Colonic mucosa (tissue), 4 donors: Measurements from ENCODE around the gene PRCP. TPM values are rescaled to one million over a fixed set of nuclear protein-coding genes. Genes with fewer than 3 reads are reported as not detected.

ENCODE experiments used
- DNase-seq: peaks from one replicate; pipeline ENCODE4 v3.0.0-alpha.2; 2020
- H3K27ac ChIP-seq: fragments of 200-600 bp; one replicate; pipeline ENCODE4 v1.8.0; 2021
- H3K27me3 ChIP-seq: fragments of 200-600 bp; one replicate; pipeline ENCODE4 v1.8.0; 2021
- H3K36me3 ChIP-seq: fragments of 200-600 bp; one replicate; pipeline ENCODE4 v1.8.0; 2021
- H3K4me1 ChIP-seq: fragments of 200-600 bp; one replicate; pipeline ENCODE4 v1.8.0; 2021; ENCODE audit warnings: mild to moderate bottlenecking
- H3K4me3 ChIP-seq: fragments of 200-600 bp; one replicate; pipeline ENCODE4 v1.8.0; 2021
- H3K9ac ChIP-seq, 2 donors: one replicate each; pipeline ENCODE4 v1.7.0; 2013; ENCODE audit warnings: control low read depth in 2 of 2, low read depth in 2 of 2, low read length in 2 of 2
- H3K9me3 ChIP-seq: fragments of 200-600 bp; one replicate; pipeline ENCODE4 v1.8.0; 2021
- intact Hi-C: fragments of 100-400 bp; cut with DNase I; formaldehyde crosslinking; loops from one replicate; pipeline ENCODE4 v1.14.1; 2022
- total RNA-seq, 2 donors: library from RNA; stranded (reverse); fragmentation: NEBNext Ultra II Directional in 1 of 2; extraction: Animal tissue kit (Norgen Biotek cat#: 25700) in 1 of 2; gene quantifications; one replicate each; pipeline ENCODE4 v1.2.1, GENCODE V29; 2021
- TF ChIP-seq, protein P1 (sequence below): fragments of 200-600 bp; IDR thresholded peaks from one replicate; pipeline ENCODE4 v1.8.0; 2022; ENCODE audit warnings: antibody characterized with exemption, mild to moderate bottlenecking
- donor health status: healthy.
- donor health status: DM: no; HTN: no; CAD: no.
- donor health status: DM: no; HTN: no; CAD: no.

PRCP gene
- total RNA-seq, 2 donors from 2014 or later: 24.9 to 41.3 TPM

DNA sequence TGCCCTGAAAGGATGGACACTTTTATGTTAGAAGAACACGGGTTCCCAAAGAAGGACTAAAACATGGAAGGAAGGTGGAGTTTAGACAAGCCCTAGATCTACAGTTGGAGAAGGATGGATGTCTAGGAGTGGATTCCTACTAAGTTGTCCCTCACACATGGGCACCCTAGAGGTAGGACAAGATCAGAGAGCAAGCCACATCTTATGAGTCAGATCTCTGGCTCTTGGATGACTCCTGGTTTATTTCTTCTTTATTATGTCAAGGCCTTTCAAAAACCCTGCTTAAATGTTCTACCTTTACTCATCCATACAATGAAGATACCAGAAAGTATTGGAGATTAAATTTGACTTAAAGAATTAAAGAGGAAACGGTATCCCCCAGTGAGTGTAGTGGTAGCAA is 34.4 kb downstream of the PRCP start:
- DNase-seq: no peak
- H3K4me1 ChIP-seq: no peaks in the 10 kb centered on the region
- no peaks in the 10 kb centered on the region for H3K36me3 ChIP-seq
- no peak overlapping the region for H3K27ac ChIP-seq
- no peaks in the 10 kb centered on the region for H3K9me3 ChIP-seq
- intact Hi-C loops: no loop called here
- H3K9ac ChIP-seq: no peak overlapping the region
- TF ChIP-seq, protein P1, sequence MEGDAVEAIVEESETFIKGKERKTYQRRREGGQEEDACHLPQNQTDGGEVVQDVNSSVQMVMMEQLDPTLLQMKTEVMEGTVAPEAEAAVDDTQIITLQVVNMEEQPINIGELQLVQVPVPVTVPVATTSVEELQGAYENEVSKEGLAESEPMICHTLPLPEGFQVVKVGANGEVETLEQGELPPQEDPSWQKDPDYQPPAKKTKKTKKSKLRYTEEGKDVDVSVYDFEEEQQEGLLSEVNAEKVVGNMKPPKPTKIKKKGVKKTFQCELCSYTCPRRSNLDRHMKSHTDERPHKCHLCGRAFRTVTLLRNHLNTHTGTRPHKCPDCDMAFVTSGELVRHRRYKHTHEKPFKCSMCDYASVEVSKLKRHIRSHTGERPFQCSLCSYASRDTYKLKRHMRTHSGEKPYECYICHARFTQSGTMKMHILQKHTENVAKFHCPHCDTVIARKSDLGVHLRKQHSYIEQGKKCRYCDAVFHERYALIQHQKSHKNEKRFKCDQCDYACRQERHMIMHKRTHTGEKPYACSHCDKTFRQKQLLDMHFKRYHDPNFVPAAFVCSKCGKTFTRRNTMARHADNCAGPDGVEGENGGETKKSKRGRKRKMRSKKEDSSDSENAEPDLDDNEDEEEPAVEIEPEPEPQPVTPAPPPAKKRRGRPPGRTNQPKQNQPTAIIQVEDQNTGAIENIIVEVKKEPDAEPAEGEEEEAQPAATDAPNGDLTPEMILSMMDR: no peak
- H3K4me3 ChIP-seq: no peak overlapping the region
- no peaks in the 10 kb centered on the region for H3K27me3 ChIP-seq

- Histone ChIP-seq H3K4me1 (no peaks in the 10 kb centered on the region), H3K27me3 (no peaks in the 10 kb centered on the region), H3K36me3 (no peaks in the 10 kb centered on the region), H3K27ac (no peak overlapping the region), H3K9me3 (no peaks in the 10 kb centered on the region), H3K4me3 (no peak overlapping the region), H3K9ac (no peak overlapping the region)
- intact Hi-C loops: loop anchor here (5.0 kb wide), 1 partner anchor 147 kb away; no protein-coding TSS in a partner anchor
- TF ChIP-seq, protein P1: peak; percentile 35
- peak; percentile 41 for DNase-seq
Measured at GRCh38 chr11:82864268-82864667, 36.0 kb downstream of the PRCP start.

- Histone ChIP-seq H3K4me3 (no peak overlapping the region), H3K9ac (no peak overlapping the region), H3K9me3 (no peaks in the 10 kb centered on the region), H3K27ac (no peak overlapping the region), H3K36me3 (no peaks in the 10 kb centered on the region), H3K27me3 (no peaks in the 10 kb centered on the region), H3K4me1 (no peaks in the 10 kb centered on the region)
- TF ChIP-seq, protein P1: no peak
- DNase-seq: no peak
- intact Hi-C loops: loop anchor here (5.0 kb wide), 1 partner anchor 146 kb away; no protein-coding TSS in a partner anchor
Measured at GRCh38 chr11:82863209-82863608, 37.0 kb downstream of the PRCP start.

DNA sequence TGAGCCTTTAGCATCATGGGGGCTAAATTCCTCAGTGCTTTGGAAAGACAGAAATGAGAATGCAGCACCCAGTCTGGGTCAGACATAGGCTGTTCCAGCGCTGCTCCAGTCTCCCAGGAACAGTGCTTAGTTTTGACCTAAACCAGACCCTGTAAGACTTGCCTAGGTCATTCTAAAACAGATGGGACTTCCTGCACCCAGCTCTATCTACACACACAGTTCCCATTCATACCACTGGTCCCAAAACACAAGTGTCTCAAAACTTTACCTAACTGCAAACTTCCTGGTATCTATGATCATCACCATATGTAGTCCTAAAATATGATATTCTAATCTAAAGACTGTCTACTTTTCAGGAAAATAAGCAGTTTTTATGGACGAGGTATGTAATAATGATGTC is 37.9 kb downstream of the PRCP start:
- H3K4me3 ChIP-seq: no peak overlapping the region
- intact Hi-C loops: loop anchor here (5.0 kb wide), 1 partner anchor 145 kb away; no protein-coding TSS in a partner anchor
- H3K9ac ChIP-seq: no peak overlapping the region
- H3K27me3 ChIP-seq: no peaks in the 10 kb centered on the region
- no peaks in the 10 kb centered on the region for H3K9me3 ChIP-seq
- TF ChIP-seq, protein P1: no peak
- DNase-seq: no peak
- no peaks in the 10 kb centered on the region for H3K36me3 ChIP-seq
- H3K4me1 ChIP-seq: no peaks in the 10 kb centered on the region
- no peak overlapping the region for H3K27ac ChIP-seq

DNA sequence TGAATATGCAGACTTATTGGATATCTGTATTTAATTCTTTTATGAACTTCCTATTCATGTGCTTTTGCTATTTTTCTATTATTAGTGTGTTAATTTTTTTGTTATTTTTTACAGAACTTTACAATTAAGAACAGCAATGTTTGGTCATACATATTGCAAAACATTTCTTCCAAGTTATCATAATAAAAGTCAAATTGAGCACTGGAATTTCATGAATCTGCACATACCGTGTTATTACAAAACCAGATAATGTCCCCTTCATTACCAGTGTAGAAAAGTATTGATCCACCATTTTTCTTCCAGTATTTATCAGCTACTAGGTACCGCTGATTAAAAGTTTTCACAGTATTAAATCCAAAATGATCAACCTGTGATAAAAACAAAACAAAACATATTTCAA is 40.5 kb downstream of the PRCP start:
- intact Hi-C loops: loop anchor here (5.0 kb wide), 1 partner anchor 142 kb away; no protein-coding TSS in a partner anchor
- Histone ChIP-seq H3K4me1 (no peaks in the 10 kb centered on the region), H3K27me3 (no peaks in the 10 kb centered on the region), H3K4me3 (no peak overlapping the region), H3K27ac (no peak overlapping the region), H3K9ac (no peak overlapping the region), H3K36me3 (no peaks in the 10 kb centered on the region), H3K9me3 (no peaks in the 10 kb centered on the region)
- no peak for DNase-seq
- TF ChIP-seq, protein P1: no peak
